HEK293 (cell line): Measurements from ENCODE around the gene ABCA7.

ENCODE experiments used
- CTCF ChIA-PET: fragments of 350-600 bp; formaldehyde crosslinking; extraction: SDS; loops from one replicate; lab custom pipeline; 2021; ENCODE audit warnings: antibody characterized with exemption; lab: Yijun Ruan, JAX
- POLR2A ChIA-PET: fragments of 300-600 bp; formaldehyde crosslinking; extraction: SDS; loops from one replicate; lab custom pipeline; 2020; ENCODE audit warnings: antibody characterized with exemption, inconsistent platforms; lab: Yijun Ruan, JAX
- H3K27ac ChIP-seq: fragments of 200-500 bp; sonication (Bioruptor generic); 2 replicates; pipeline ENCODE4 v1.5.1; 2014; ENCODE audit warnings: low read depth, low read length, control low read depth, inconsistent platforms; ENCODE audit errors: extremely low read depth
- H3K36me3 ChIP-seq, 2 experiments: fragments of 200-500 bp in 1 of 2; sonication (Bioruptor generic) in 1 of 2; 1 replicate in 1 of 2; 2 replicates in 1 of 2; pipeline ENCODE4 v1.5.1; 2014 to 2017; ENCODE audit warnings: inconsistent platforms in 2 of 2, low read length in 2 of 2; ENCODE audit not compliant: control insufficient read depth in 2 of 2, insufficient read depth in 1 of 2
- H3K4me1 ChIP-seq: fragments of 200-500 bp; sonication (Bioruptor generic); 2 replicates; pipeline ENCODE4 v1.5.1; 2014; ENCODE audit warnings: mild to moderate bottlenecking, low read length, inconsistent platforms; ENCODE audit not compliant: control insufficient read depth, insufficient read depth
- H3K4me3 ChIP-seq: 2 replicates; pipeline ENCODE4 v1.5.1; 2011; ENCODE audit warnings: low read depth, mild to moderate bottlenecking, control low read depth, low read length, moderate library complexity
- H3K9me3 ChIP-seq: fragments of 200-500 bp; sonication (Bioruptor generic); 2 replicates; pipeline ENCODE4 v1.5.1; 2014; ENCODE audit warnings: low read depth, low read length, inconsistent platforms; ENCODE audit not compliant: control insufficient read depth, insufficient read depth
- GLIS2 ChIP-seq: fragments of 450-650 bp; formaldehyde crosslinking; IDR thresholded peaks from 2 replicates; pipeline ENCODE4 v1.5.1; 2016; ENCODE audit warnings: missing biosample characterization, missing genetic modification characterization
- KLF7 ChIP-seq: fragments of 450-650 bp; formaldehyde crosslinking; IDR thresholded peaks from 2 replicates; pipeline ENCODE4 v1.5.1; 2016; ENCODE audit warnings: missing biosample characterization, missing genetic modification characterization, borderline replicate concordance
- REPIN1 ChIP-seq: fragments of 450-650 bp; formaldehyde crosslinking; IDR thresholded peaks from 2 replicates; pipeline ENCODE4 v1.5.1; 2017; ENCODE audit warnings: missing biosample characterization, missing genetic modification characterization, low read depth
- SCRT2 ChIP-seq: fragments of 450-650 bp; formaldehyde crosslinking; IDR thresholded peaks from 2 replicates; pipeline ENCODE4 v1.5.1; 2016; ENCODE audit warnings: missing biosample characterization, missing genetic modification characterization
- SP2 ChIP-seq: fragments of 450-650 bp; formaldehyde crosslinking; IDR thresholded peaks from 2 replicates; pipeline ENCODE4 v1.5.1; 2016; ENCODE audit warnings: missing biosample characterization, missing genetic modification characterization
- ZBTB48 ChIP-seq: fragments of 450-650 bp; formaldehyde crosslinking; IDR thresholded peaks from 2 replicates; pipeline ENCODE4 v1.5.1; 2016; ENCODE audit warnings: missing biosample characterization, missing genetic modification characterization
- ZIC2 ChIP-seq: fragments of 450-650 bp; formaldehyde crosslinking; IDR thresholded peaks from 2 replicates; pipeline ENCODE4 v1.5.1; 2016; ENCODE audit warnings: missing biosample characterization, missing genetic modification characterization
- ZNF138 ChIP-seq: fragments of 450-650 bp; formaldehyde crosslinking; IDR thresholded peaks from 2 replicates; pipeline ENCODE4 v1.5.1; 2016; ENCODE audit warnings: missing biosample characterization, missing genetic modification characterization, borderline replicate concordance
- ZNF140 ChIP-seq: fragments of 450-650 bp; formaldehyde crosslinking; IDR thresholded peaks from 2 replicates; pipeline ENCODE4 v1.5.1; 2016; ENCODE audit warnings: missing biosample characterization, missing genetic modification characterization
- ZNF174 ChIP-seq: fragments of 450-650 bp; formaldehyde crosslinking; IDR thresholded peaks from 2 replicates; pipeline ENCODE4 v1.5.0; 2017; ENCODE audit warnings: missing biosample characterization, mild to moderate bottlenecking, missing genetic modification characterization
- ZNF175 ChIP-seq: fragments of 450-650 bp; formaldehyde crosslinking; IDR thresholded peaks from 2 replicates; pipeline ENCODE4 v1.5.1; 2016; ENCODE audit warnings: missing biosample characterization, missing genetic modification characterization
- ZNF202 ChIP-seq: fragments of 450-650 bp; formaldehyde crosslinking; IDR thresholded peaks from 2 replicates; pipeline ENCODE4 v1.5.1; 2016; ENCODE audit warnings: missing biosample characterization, missing genetic modification characterization, borderline replicate concordance
- ZNF350 ChIP-seq: fragments of 450-650 bp; formaldehyde crosslinking; IDR thresholded peaks from 2 replicates; pipeline ENCODE4 v1.5.0; 2017; ENCODE audit warnings: missing biosample characterization, mild to moderate bottlenecking, missing genetic modification characterization
- ZNF354C ChIP-seq: fragments of 450-650 bp; formaldehyde crosslinking; IDR thresholded peaks from 2 replicates; pipeline ENCODE4 v1.5.1; 2016; ENCODE audit warnings: missing biosample characterization, missing genetic modification characterization, low read depth, borderline replicate concordance
- ZNF560 ChIP-seq: fragments of 450-650 bp; formaldehyde crosslinking; IDR thresholded peaks from 2 replicates; pipeline ENCODE4 v1.5.1; 2017; ENCODE audit warnings: missing biosample characterization, missing genetic modification characterization, borderline replicate concordance
- ZNF600 ChIP-seq: fragments of 450-650 bp; formaldehyde crosslinking; IDR thresholded peaks from 2 replicates; pipeline ENCODE4 v1.5.1; 2016; ENCODE audit warnings: missing biosample characterization, missing genetic modification characterization
- ZNF654 ChIP-seq: fragments of 450-650 bp; formaldehyde crosslinking; IDR thresholded peaks from 2 replicates; pipeline ENCODE4 v1.5.1; 2016; ENCODE audit warnings: low read depth, missing biosample characterization, missing genetic modification characterization
- ZNF670 ChIP-seq: fragments of 450-650 bp; formaldehyde crosslinking; IDR thresholded peaks from 2 replicates; pipeline ENCODE4 v1.5.1; 2016; ENCODE audit warnings: missing biosample characterization, missing genetic modification characterization, low read depth
- ZNF830 ChIP-seq: fragments of 450-650 bp; IDR thresholded peaks from 2 replicates; pipeline ENCODE4 v1.5.0; 2018; ENCODE audit warnings: missing biosample characterization, missing genetic modification characterization, low read depth, mild to moderate bottlenecking, moderate library complexity
- TF ChIP-seq, protein P1 (sequence below): fragments of 450-650 bp; formaldehyde crosslinking; conservative IDR thresholded peaks from 2 replicates; pipeline ENCODE4 v1.5.1; 2016; ENCODE audit warnings: low read depth, missing biosample characterization, missing genetic modification characterization
- TF ChIP-seq, protein P2 (sequence below): fragments of 450-650 bp; formaldehyde crosslinking; IDR thresholded peaks from 2 replicates; pipeline ENCODE4 v1.5.1; 2016; ENCODE audit warnings: missing biosample characterization, missing genetic modification characterization
- TF ChIP-seq, protein P3 (sequence below): fragments of 450-650 bp; formaldehyde crosslinking; IDR thresholded peaks from 2 replicates; pipeline ENCODE4 v1.5.1; 2017; ENCODE audit warnings: missing biosample characterization, missing genetic modification characterization
- TF ChIP-seq, protein P4 (sequence below): fragments of 450-650 bp; formaldehyde crosslinking; IDR thresholded peaks from 2 replicates; pipeline ENCODE4 v1.5.1; 2016; ENCODE audit warnings: missing biosample characterization, missing genetic modification characterization
- TF ChIP-seq, protein P5 (sequence below): fragments of 450-650 bp; formaldehyde crosslinking; IDR thresholded peaks from 2 replicates; pipeline ENCODE4 v1.5.1; 2016; ENCODE audit warnings: missing biosample characterization, missing genetic modification characterization, borderline replicate concordance

ABCA7 gene

DNA sequence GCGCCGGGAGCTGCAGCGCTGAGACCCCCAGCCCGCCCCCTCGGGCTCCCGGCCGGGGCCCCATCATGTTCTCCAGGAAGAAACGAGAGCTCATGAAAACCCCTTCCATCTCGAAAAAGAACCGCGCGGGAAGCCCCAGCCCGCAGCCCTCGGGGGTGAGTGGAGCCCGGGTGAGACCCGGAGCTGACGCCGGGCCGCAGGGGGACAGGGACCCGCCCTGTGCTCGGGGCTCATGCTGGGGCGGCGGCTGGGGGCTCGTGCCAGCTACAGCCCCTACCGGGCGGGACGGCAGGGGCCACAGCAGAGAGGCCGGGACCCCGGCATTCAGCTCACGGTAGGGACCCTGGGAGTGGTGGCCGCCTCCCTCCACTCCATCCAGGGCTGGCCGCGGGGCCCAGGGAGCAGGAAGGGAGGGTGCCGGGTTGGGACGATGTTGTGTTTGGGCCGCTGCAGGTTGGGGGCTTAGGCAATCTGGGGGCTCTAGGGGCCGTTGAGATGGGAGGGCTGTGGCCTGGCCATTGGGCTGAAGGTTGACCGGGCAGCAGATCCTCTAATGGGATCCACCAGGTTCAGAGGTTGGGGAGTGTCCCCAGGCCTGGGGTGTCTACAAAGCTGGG, 27.5 kb downstream of the ABCA7 start:
- POLR2A ChIA-PET, result interaction anchor here (0.8 to 1.5 kb wide), 5 partner anchors 8 to 37 kb away, joined by 3 to 6 read pairs (median 3); partner anchors contain the start of gene GPX4
- peaks cover 0 to under 1% of the 10 kb centered on the region in 2 experiments; a peak in 1 of 3 replicates for H3K36me3 ChIP-seq
- H3K4me3 ChIP-seq, result peak overlapping the region; percentile 11; the same call in 1 of the 2 replicates
- CTCF ChIA-PET, result interaction anchor here (0.7 to 0.8 kb wide), 2 partner anchors 9 to 174 kb away, joined by 3 to 5 read pairs; no protein-coding TSS in a partner anchor
- no peaks in the 10 kb centered on the region for H3K9me3 ChIP-seq
- peaks cover 2% of the 10 kb centered on the region; the same call in 1 of the 2 replicates for H3K4me1 ChIP-seq
- no peak overlapping the region for H3K27ac ChIP-seq
- no peak for TF ChIP-seq ZNF354C
- peak; percentile 29; the same call in 1 of the 2 replicates for TF ChIP-seq SP2 (tag by site-specific recombination)
- TF ChIP-seq, protein P1, sequence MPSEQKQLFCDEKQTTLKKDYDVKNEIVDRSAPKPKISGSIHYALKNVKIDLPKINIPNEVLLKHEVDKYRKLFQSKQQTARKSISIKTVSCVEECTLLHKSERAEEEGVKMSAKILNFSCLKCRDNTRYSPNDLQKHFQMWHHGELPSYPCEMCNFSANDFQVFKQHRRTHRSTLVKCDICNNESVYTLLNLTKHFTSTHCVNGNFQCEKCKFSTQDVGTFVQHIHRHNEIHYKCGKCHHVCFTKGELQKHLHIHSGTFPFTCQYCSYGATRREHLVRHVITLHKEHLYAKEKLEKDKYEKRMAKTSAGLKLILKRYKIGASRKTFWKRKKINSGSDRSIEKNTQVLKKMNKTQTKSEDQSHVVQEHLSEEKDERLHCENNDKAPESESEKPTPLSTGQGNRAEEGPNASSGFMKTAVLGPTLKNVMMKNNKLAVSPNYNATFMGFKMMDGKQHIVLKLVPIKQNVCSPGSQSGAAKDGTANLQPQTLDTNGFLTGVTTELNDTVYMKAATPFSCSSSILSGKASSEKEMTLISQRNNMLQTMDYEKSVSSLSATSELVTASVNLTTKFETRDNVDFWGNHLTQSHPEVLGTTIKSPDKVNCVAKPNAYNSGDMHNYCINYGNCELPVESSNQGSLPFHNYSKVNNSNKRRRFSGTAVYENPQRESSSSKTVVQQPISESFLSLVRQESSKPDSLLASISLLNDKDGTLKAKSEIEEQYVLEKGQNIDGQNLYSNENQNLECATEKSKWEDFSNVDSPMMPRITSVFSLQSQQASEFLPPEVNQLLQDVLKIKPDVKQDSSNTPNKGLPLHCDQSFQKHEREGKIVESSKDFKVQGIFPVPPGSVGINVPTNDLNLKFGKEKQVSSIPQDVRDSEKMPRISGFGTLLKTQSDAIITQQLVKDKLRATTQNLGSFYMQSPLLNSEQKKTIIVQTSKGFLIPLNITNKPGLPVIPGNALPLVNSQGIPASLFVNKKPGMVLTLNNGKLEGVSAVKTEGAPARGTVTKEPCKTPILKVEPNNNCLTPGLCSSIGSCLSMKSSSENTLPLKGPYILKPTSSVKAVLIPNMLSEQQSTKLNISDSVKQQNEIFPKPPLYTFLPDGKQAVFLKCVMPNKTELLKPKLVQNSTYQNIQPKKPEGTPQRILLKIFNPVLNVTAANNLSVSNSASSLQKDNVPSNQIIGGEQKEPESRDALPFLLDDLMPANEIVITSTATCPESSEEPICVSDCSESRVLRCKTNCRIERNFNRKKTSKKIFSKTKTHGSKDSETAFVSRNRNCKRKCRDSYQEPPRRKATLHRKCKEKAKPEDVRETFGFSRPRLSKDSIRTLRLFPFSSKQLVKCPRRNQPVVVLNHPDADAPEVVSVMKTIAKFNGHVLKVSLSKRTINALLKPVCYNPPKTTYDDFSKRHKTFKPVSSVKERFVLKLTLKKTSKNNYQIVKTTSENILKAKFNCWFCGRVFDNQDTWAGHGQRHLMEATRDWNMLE (tag by site-specific recombination), result no peak
- peak; percentile 99 for TF ChIP-seq ZIC2
- TF ChIP-seq GLIS2, result peak; percentile 76
- TF ChIP-seq ZBTB48 (tag by site-specific recombination), result peak; percentile 88; the same call in 1 of the 2 replicates
- TF ChIP-seq ZNF350 (tag by site-specific recombination), result no peak
- no peak for TF ChIP-seq REPIN1 (tag by site-specific recombination)
- TF ChIP-seq ZNF670 (tag by site-specific recombination), result no peak
- TF ChIP-seq, protein P2, sequence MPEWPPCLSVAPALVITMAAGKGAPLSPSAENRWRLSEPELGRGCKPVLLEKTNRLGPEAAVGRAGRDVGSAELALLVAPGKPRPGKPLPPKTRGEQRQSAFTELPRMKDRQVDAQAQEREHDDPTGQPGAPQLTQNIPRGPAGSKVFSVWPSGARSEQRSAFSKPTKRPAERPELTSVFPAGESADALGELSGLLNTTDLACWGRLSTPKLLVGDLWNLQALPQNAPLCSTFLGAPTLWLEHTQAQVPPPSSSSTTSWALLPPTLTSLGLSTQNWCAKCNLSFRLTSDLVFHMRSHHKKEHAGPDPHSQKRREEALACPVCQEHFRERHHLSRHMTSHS (tag by site-specific recombination), result no peak
- no peak for TF ChIP-seq ZNF830 (tag by site-specific recombination)
- TF ChIP-seq, protein P3, sequence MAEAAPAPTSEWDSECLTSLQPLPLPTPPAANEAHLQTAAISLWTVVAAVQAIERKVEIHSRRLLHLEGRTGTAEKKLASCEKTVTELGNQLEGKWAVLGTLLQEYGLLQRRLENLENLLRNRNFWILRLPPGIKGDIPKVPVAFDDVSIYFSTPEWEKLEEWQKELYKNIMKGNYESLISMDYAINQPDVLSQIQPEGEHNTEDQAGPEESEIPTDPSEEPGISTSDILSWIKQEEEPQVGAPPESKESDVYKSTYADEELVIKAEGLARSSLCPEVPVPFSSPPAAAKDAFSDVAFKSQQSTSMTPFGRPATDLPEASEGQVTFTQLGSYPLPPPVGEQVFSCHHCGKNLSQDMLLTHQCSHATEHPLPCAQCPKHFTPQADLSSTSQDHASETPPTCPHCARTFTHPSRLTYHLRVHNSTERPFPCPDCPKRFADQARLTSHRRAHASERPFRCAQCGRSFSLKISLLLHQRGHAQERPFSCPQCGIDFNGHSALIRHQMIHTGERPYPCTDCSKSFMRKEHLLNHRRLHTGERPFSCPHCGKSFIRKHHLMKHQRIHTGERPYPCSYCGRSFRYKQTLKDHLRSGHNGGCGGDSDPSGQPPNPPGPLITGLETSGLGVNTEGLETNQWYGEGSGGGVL, result no peak
- TF ChIP-seq, protein P4, sequence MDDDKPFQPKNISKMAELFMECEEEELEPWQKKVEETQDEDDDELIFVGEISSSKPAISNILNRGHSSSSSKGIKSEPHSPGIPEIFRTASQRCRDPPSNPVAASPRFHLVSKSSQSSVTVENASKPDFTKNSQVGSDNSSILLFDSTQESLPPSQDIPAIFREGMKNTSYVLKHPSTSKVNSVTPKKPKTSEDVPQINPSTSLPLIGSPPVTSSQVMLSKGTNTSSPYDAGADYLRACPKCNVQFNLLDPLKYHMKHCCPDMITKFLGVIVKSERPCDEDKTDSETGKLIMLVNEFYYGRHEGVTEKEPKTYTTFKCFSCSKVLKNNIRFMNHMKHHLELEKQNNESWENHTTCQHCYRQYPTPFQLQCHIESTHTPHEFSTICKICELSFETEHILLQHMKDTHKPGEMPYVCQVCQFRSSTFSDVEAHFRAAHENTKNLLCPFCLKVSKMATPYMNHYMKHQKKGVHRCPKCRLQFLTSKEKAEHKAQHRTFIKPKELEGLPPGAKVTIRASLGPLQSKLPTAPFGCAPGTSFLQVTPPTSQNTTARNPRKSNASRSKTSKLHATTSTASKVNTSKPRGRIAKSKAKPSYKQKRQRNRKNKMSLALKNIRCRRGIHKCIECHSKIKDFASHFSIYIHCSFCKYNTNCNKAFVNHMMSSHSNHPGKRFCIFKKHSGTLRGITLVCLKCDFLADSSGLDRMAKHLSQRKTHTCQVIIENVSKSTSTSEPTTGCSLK (tag by site-specific recombination), result no peak
- no peak for TF ChIP-seq ZNF654 (tag by site-specific recombination)
- TF ChIP-seq, protein P5, sequence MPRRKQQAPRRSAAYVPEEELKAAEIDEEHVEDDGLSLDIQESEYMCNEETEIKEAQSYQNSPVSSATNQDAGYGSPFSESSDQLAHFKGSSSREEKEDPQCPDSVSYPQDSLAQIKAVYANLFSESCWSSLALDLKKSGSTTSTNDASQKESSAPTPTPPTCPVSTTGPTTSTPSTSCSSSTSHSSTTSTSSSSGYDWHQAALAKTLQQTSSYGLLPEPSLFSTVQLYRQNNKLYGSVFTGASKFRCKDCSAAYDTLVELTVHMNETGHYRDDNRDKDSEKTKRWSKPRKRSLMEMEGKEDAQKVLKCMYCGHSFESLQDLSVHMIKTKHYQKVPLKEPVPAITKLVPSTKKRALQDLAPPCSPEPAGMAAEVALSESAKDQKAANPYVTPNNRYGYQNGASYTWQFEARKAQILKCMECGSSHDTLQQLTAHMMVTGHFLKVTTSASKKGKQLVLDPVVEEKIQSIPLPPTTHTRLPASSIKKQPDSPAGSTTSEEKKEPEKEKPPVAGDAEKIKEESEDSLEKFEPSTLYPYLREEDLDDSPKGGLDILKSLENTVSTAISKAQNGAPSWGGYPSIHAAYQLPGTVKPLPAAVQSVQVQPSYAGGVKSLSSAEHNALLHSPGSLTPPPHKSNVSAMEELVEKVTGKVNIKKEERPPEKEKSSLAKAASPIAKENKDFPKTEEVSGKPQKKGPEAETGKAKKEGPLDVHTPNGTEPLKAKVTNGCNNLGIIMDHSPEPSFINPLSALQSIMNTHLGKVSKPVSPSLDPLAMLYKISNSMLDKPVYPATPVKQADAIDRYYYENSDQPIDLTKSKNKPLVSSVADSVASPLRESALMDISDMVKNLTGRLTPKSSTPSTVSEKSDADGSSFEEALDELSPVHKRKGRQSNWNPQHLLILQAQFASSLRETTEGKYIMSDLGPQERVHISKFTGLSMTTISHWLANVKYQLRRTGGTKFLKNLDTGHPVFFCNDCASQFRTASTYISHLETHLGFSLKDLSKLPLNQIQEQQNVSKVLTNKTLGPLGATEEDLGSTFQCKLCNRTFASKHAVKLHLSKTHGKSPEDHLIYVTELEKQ (tag by site-specific recombination), result no peak
- TF ChIP-seq ZNF140 (tag by site-specific recombination), result no peak
- no peak for TF ChIP-seq ZNF175 (tag by site-specific recombination)
- no peak for TF ChIP-seq ZNF138
- 0 out of 2 replicates have a peak, but pooled peaks have one; percentile 20 for TF ChIP-seq ZNF600 (tag by site-specific recombination)
- no peak for TF ChIP-seq ZNF202 (tag by site-specific recombination)
- TF ChIP-seq SCRT2 (tag by site-specific recombination), result no peak
- no peak for TF ChIP-seq ZNF560 (tag by site-specific recombination)
- TF ChIP-seq KLF7 (tag by site-specific recombination), result no peak
- no peak for TF ChIP-seq ZNF174 (tag by site-specific recombination)
